ENCODE measurements around the gene SRGN.
"Not testable (repeated sequence)": the region's sequence is repeated elsewhere in the genome, so short reads cannot be mapped to it uniquely, and the experiment has no call there.

SRGN gene

DNA sequence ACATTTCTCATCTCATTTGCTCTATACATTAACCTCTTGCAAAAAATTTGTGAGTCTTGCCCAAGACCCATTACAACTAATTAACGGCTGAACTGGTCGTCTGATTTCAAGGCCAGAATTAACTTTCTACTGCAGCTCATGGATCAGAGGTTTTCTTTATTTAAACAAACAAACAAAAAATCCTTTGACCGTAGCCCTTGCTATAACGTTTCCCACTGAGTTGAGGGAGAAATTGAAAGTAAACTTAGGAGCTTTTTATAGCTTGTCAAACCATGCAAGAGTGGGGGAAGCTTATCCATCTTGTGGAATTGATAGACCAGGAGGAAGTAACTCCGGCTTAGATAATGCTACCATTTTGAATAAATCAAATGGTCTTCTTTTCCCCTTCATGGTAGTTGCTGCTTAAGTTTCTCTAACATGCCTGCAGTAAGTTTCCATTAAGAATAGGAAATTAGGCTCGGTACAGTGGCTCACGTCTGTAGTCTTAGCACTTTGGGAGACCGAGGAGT lies 3.3 kb downstream of the SRGN start:
- no peak for DNase-seq

DNA sequence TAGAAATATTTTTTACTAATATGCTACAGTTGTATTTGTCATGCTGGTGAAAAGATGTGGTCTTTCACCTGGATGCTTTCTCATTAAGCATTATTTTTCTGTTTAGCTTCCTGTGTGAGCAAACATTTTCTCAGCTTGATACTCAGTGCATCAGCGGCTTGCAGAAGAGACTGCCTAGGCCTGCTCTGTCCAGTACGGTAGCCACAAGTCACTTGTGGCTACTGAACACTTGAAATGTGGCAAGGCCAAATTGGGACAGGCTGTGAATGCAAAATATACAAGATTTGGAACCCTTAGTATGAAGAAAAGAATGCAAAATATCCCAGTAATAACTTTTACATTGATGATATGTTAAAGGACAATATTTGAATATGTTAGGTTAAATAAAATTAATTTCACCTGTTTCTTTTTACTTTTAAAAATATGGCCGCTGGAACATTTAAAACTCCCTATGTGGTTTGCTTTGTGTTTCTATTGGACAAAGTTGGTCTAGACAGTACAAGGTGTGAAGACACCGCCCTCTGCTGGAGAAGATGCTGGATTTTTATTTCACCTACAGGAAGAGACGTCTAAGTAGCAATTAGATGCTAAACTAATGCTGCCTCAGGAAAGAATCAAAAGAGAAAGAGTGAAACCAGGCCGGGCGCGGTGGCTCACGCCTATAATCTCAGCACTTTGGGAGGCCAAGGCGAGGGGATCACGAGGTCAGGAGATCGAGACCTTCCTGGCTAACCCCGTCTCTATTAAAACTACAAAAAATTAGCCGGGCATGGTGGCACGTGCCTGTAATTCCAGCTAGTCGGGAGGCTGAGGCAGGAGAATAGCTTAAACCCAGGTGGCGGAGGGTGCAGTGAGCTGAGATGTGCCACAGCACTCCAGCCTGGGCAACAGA lies 5.3 kb downstream of the SRGN start:
- DNase-seq: peak; percentile 73

DNA sequence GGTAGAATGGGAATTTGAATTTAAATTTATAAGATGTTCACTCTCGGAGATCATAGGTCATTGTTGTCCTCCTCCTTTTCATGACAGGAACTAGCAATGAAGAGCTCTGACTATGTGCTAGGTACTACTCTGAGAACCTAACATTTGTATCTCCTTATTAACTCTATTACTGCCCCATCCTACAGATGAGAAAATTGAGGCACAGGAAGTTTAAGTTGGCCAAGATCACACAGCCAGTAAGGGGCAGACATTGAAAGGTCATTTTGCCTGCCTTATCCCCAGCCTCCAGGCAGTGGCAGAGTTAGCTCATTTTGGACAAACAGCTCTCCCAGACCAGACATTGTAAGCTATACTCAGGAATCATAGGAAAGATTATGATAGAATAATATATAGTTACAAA lies 6.0 kb downstream of the SRGN start:
- DNase-seq: no peak

DNA sequence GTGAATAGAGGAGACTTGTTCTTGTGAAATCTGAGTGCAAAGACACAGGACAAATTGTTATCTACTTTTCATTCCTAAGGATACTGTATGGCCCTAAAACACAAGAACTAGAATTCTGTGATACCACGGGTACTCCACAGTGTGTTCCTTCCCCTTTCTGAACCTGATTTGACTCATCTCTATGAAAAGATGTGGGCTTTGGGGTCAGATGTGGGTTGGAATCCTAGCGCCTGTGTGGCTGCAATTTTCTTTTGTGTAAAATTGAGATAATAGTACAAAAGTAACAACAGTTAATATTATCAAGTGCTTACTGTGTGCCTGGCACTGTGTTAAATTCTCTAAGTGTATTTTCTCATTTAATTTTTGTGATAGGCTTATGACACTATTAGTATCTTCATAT lies 8.1 kb downstream of the SRGN start:
- DNase-seq: no peak

DNA sequence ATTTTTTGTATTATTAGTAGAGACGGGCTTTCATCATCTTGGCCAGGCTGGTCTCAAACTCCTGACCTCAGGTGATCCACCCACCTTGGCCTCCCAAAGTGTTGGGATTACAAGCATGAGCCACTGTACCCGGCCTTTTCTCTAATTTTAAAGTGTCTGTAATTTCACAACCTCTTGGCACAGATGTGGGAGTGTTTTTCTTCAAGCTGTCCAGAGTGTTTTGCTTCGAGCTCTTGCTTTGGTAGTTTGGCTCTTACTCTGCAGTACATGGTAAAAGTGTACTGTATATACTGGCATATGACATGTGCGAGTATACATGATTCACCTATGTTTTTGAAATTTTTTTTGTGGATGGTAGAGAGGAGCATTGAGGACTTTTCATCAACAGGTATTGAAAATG lies 9.8 kb downstream of the SRGN start:
- no peak for DNase-seq

DNA sequence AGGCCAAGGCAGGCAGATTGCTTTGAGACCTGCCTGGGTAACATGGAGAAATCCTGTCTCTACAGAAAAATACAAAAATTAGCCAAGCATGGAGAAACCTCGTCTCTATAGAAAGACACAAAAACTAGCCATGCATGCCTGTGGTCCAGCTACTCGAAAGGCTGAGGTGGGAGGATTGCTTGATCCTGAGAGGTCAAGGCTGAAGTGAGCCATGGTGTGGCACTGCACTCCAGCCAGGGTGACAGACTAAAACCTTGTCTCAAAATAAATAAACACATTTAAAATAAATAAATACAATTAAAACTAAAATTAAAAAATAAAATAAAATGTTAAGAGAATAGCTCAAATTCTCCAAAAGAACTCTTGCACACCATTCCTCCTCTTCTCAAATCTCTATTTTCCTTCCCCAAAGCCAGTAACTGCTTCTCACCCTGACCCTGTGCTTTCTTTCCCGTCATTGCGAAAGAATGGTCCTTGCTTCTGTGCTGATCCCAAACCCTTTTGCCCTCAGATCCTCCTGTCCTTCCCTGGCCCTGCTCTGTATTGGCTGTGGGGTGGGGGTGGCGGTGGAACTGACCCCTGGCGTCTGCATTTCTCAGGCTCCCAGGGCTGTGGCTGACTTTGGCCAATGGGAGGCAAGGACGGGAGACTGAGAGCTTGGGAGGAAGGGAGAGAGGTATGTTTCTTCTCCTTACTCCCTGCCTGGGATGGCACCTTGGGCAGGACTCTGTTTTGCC lies 12.4 kb downstream of the SRGN start:
- no peak for DNase-seq

DNA sequence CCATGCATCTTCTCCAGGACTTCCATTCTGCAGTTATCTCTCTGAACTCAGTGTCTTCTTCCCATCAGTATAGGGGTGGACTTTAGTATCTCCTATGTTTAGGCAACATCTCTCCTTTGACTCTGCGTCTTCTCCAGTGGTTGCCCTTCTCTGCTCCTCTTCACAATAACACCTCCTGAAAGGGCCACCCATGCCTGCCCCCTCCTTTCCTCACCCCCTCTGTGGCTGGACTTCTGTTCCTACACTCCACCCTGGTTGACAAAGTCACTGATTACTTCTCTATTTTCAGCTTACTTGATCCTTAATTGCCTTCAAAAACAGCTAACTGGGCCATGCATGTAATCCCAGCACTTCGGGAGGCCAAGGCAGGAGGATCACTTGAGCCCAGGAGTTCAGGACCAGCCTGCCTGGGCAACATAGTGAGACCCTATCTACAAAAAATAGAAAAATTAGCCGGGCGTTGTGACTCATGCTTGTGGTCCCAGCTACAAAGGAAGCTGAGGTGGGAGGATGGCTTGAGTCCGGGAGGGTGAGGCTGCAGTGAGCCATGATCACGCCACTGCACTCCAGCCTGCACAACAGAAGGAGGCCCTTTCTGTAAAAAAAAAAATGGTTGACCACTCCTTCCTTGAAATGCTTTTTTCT lies 13.7 kb downstream of the SRGN start:
- DNase-seq: no peak

DNA sequence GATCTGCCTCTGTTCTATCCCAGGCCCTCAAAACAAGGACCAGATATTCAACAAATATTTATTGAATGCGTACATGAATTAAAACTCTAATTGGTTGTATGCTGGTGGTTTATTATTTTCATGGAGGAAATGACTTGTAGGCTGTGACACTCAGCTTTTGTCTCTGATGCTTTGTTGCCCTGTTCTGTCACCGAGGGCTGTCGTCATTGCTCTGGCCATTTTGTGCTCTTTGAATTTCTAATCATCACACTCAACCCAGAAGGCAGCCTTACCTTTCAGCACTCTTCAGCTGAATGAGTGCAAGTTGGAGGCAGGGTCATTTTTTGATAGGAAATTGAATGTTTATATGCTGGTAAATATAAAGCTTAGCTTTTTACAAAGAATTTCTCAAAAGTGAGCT lies 14.5 kb downstream of the SRGN start:
- DNase-seq: no peak

DNA sequence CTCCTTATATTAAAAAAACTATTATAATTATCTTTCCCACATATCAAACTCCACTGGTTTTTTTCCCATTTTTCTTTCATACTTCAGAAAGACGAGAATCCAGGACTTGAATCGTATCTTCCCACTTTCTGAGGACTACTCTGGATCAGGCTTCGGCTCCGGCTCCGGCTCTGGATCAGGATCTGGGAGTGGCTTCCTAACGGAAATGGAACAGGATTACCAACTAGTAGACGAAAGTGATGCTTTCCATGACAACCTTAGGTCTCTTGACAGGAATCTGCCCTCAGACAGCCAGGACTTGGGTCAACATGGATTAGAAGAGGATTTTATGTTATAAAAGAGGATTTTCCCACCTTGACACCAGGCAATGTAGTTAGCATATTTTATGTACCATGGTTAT lies 15.9 kb downstream of the SRGN start:
- DNase-seq: no peak

DNA sequence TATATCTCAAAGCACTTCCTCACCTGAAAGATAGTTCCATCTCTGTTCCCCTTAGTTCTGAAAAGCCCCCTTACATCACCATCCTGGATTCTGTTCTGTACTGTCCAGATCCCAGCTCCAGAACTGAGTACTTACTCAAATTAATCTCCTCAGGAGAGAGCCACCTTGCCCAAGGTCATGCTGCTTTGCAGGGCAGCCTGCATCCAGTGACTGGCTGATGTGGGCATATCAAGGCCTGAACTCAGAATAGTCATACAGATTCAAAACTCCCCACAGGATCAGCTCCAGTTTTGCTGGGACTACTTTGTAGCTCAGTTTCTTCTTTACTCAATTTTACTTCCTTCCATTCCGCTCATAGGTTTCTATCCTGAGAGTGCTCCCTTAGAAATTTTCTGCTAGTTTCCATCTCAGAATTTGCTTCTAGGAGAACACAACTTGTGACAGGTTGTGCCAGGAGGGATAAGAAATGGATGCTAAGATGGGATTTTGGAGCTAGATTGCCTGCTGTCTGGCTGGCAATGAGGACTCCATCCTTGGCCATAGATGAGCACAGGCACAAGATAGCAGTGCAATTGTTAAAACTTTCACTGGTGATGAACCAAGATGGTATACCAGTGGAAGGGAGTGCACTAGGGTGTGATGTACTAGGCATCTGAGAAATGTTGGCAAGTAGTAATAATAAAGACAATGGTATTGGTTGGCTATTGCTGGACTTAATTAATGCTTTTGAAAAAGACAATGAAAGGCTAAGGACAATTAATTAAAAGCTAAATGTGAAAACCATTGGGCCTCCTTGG lies 17.3 kb downstream of the SRGN start:
- no peak for DNase-seq

DNA sequence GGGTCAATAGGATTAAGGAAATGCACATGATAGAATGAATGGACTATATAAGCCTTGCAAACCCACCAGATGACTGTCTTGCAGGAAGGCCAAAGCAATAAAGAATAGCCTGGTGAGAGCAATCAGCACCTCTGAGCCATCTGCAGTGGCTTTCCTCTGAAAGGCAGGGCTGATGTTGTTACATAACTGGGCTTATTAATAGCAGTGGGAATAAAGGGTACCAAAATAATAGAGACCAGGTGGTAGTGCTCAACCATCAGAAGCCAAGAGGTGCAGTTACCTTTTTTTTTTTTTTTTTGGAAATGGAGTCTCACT lies 19.2 kb downstream of the SRGN start:
- DNase-seq: no peak

DNA sequence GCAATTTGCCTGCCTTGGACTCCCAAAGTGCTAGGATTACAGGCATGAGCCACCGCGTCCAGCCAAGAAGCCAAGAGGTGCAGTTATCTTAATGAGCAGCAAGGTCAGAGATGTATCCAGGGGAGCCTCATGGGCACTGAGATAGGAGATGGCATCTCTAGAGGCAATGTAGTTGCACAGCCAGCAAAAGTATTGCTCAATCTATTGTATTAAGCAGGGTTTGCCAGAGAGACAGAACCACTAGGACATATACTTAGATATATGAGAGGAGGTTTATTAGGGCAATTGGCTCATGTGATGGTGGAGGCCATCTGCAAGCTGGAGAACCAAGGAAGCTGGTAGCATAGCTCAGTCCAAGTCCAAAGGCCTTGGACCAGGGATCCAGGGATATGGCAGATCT lies 19.8 kb downstream of the SRGN start:
- DNase-seq: no peak

DNA sequence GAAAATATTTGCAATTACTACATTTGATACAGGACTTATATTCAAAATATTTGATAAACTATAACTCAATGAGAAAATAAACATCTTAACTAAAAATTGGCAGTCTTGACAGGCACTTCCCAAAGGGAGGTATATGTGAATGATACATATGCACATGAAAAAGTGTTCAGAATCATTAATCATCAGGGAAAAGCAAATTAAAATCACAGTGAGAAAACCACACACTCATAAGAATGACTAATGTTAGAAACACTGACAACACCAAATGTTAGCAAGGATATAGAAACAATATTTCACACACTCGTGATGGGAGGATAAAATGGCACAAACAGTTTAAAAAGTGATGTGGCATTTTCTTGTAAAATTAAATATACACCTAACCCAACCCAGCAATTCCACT lies 32.0 kb downstream of the SRGN start:
- no peak for DNase-seq

DNA sequence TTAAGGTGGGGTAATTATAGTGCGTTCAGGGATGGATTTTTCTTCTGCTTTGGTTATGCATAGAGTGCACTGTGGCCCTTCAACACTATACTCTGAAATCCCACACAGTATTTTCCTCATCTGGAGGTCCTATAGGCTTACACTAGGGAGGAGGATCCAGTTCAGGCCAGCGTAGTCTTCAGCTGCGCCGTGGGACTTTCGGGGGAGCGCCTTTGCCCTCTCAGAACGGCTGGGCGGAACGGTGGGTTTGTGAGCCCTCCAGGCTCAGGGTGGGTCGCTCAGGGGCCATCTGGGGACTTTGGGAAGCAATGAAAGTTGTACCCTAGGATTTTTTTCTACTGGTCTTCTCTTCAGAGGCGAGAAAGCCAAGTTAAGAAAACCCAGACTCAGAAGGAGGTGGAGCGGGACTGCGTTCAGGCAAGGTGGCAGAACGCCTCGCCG lies 35.4 kb downstream of the SRGN start:
- no peak for DNase-seq

DNA sequence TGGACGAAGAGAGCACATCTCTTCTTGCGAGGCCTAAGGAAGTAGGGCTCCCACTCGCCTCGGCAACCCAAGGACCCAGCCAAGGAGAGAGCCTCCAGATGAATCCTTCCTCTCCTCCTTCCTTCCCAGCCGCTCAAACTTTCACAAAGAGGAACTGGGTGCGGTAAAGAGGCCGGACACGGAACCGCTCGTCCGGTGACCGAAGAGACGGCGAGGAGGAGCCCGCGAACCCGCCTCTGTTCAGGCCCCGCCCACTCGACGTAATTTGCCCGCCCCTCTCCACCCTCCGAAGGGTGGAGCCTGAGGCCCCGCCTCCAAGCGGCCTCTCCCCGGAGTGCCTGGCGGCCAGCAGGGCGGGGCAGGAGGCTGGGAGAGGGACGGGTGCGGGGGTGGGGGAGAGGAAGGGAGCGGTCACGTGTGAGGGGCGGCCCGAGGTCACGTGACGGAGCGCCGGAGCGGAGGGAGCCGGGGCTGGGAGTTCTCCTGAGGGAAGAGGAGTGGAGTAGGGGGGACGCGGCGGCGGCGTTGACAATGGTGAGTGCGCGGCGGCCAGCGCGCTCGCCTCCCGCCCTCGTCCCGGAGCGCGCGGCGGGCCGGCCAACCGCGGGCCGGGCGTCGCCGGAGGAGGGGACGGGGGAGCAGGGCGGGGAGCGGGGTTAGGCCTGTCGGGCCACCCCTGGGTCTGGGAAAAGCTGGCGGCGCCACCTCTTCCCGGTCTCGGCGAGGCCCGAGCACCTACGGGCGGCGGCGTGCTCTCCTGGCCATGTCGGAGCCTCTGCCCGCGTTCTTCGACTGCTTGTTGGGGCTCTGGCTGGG lies 36.1 kb downstream of the SRGN start, which contains the start of gene VPS26A:
Gene VPS26A, plus strand, starts transcription at position 432 of the 816 bp plus-strand sequence. Its CDS starts 100 bp downstream, at position 532.
- DNase-seq: peak; percentile 99

DNA sequence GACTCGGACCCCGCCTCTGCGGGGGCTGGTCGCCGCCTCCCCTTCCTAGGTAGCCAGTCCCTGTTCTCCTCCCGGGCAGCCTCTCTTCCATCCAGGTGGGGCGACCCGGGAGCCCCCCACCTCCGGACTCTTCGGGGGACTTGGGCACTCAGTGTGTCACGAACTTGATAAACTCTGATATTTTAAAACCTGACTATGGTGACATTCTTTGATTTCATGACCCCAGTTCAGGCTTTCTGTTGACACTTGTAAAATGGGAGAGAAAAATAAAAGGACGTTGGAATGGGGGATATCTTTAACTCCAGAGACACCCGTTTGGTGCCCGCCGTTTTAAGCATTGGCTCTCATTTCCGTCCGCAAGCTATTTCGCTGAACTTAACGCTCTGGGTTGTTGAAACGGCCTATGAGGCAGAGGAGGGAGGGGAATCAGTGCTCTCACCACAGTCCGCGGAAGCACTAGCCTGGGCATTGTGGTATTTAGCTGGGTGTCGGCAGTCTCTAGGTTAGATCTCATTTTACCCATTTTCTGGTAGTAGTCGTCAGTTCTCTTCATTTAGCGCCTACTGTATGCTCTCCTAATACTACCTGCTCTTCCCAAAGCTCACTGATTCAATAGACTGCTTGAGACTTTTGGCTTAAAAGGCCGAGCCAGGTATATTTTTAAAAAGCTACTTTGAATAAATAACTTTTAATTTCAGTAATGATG lies 36.8 kb downstream of the SRGN start:
- DNase-seq: peak; percentile 53

DNA sequence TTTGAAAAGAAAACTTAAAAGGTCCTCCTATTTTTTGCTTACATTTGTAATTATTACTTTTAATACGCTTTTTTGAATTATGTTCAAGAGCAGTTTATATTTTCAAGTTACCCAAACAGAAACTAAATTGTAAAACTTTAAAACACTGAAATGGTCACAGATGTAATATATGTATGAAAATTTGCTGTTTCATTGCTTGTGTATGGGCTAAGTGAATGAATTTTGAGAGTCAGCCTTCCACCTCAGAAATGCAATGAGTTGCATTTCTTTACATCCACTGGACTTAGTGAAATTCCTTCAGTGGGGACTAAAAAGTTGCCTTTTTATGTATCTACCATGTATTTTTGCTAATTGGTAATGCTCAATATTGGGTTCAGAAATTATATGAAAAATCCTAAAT lies 37.7 kb downstream of the SRGN start:
- DNase-seq: no peak

DNA sequence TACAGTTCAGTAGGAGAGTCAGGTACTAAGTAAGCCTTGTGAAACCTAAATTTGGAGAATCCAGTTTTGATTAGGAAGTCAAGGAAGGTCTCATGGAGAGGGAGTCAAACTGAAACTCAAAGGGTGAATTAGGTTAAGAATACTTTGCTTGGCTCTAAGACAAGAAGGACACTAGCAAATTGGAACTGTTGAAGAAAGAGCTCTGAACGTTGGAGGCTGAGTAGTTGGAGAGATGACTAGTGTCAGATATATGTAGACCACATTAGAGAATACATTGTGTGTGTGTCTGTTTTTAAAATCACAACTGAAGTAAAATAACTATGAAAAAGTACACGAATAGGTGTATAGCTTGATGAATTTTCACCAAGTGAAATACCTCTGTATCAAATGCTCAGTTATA lies 42.3 kb downstream of the SRGN start:
- DNase-seq: no peak

DNA sequence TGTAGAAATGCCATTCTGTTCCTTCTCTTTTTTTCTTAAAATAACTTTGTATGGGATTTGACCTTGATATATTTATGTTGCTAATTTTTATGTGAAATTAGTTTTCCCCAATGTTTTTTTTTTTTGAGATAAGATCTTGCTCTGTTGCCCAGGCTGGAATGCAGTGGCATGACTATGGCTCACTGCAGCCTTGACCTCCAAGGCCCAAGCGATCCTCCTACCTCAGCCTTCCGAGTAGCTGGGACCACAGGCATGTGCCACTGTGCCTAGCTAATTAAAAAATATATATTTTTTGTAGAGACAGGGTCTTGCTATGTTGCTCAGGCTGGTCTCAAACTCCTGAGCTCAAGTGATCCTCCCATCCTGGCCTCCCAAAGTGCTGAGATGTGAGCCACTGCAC lies 52.1 kb downstream of the SRGN start:
- DNase-seq: no peak

DNA sequence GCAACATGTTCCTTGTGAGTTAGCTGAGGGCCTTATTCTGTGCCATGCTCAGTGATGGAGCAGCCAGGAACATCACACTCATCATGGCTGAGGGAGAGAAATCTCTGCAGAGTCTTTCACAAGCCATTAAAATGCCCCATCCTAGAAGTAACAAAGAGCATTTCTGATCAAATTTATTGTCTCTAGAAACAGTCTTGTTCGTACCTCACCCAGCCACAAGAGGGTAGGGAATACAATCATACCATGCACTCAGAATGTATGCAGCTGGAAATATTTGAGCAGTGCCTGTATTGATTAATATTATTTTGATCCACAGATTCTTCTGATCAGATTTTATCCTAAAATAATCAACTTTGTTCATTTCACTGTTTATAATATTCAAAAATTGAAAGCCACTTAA lies 53.4 kb downstream of the SRGN start:
- no peak for DNase-seq

DNA sequence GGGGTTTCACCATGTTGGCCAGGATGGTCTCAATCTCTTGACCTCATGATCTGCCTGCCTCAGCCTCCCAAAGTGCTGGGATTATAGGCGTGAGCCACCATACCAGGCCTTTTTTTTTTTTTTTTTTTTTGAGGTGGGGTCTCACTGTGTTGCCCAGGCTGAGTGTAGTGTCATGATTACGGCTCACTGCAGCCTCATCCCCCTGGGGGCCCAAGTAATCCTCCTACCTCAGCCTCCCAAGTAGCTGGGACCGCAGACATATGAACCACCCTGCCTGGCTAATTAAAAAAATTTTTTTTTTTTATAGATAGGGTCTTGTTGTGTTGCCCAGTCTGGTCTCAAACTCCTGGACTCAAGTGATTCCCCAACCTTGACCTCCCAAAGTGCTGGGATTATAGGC lies 54.2 kb downstream of the SRGN start:
- not testable (repeated sequence) for DNase-seq

Data from femur (tissue), 1 donor.